ENCODE data around the gene HSPA12A. TPM values are rescaled to one million over a fixed set of nuclear protein-coding genes. Genes with fewer than 3 reads are reported as not detected.
"Not testable (repeated sequence)": the region's sequence is repeated elsewhere in the genome, so short reads cannot be mapped to it uniquely, and the experiment has no call there.

The HSPA12A gene
- total RNA-seq, 2 donors from 2014 or later = 10.1 to 11.5 TPM

DNA sequence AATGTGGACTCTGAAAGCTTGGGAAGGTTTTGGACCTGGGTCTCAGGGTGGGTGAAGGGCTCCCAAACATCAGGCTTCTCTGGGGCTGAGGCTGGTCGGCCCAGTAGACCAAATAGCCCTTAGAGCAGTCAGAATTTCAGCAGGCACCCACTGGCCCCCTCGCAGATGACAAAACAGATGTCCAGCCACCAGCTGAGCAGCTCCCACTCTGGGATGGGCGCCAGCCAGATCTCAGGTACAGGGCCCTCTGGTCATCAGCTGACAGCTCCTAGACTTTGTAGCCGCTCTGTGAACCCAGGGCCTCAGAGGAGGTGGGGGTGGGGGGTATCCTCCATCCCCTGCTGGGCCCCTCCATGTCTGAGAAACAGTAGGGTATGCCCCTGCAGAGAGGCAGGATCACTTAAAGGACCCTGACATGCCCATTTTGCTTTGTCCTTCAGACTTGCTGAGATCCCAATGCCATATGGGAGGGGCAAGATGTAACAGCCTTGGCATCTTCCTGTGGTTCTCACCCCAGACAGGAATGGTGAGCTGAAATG is 26.5 kb downstream of the HSPA12A start:
- H3K36me3 ChIP-seq = no peaks in the 10 kb centered on the region
- peaks cover 0 to 14% of the 10 kb centered on the region in 2 donors for H3K4me1 ChIP-seq
- H3K9me3 ChIP-seq = no peaks in the 10 kb centered on the region
- H3K27me3 ChIP-seq = no peaks in the 10 kb centered on the region
- TF ChIP-seq, protein P1, sequence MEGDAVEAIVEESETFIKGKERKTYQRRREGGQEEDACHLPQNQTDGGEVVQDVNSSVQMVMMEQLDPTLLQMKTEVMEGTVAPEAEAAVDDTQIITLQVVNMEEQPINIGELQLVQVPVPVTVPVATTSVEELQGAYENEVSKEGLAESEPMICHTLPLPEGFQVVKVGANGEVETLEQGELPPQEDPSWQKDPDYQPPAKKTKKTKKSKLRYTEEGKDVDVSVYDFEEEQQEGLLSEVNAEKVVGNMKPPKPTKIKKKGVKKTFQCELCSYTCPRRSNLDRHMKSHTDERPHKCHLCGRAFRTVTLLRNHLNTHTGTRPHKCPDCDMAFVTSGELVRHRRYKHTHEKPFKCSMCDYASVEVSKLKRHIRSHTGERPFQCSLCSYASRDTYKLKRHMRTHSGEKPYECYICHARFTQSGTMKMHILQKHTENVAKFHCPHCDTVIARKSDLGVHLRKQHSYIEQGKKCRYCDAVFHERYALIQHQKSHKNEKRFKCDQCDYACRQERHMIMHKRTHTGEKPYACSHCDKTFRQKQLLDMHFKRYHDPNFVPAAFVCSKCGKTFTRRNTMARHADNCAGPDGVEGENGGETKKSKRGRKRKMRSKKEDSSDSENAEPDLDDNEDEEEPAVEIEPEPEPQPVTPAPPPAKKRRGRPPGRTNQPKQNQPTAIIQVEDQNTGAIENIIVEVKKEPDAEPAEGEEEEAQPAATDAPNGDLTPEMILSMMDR (IDR thresholded peaks at IDR 0.05) = no peak
- H3K4me3 ChIP-seq = no peak overlapping the region
- no peak overlapping the region for H3K27ac ChIP-seq
- DNase-seq (ENCODE audit: low spot score) = no peak

DNA sequence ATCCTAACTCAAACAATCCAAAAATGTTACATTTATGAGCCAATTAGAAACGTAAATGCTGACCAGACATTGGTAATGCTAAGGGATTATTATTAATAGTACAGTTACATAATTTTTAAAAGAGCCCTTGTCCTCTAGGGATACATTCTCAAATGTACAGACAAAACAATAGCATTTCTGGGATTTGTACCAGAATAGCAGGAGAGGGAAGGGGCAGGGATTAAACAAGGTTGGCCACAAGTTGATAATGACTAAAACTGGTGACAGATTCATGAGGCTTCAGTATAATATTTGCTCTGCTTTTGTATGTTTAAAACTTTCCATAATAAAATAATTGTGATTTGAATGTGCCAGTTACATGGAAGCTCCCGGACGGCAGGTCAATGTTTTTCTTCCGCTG is 27.0 kb downstream of the HSPA12A start:
- Histone ChIP-seq H3K9me3 (no peaks in the 10 kb centered on the region), H3K4me3 (no peak overlapping the region), H3K27ac (no peak overlapping the region), H3K27me3 (no peaks in the 10 kb centered on the region), H3K36me3 (no peaks in the 10 kb centered on the region), H3K4me1 (peaks cover 0 to 14% of the 10 kb centered on the region in 2 donors)
- no peak for DNase-seq (ENCODE audit: low spot score)
- TF ChIP-seq, protein P1 (IDR thresholded peaks at IDR 0.05) = no peak

DNA sequence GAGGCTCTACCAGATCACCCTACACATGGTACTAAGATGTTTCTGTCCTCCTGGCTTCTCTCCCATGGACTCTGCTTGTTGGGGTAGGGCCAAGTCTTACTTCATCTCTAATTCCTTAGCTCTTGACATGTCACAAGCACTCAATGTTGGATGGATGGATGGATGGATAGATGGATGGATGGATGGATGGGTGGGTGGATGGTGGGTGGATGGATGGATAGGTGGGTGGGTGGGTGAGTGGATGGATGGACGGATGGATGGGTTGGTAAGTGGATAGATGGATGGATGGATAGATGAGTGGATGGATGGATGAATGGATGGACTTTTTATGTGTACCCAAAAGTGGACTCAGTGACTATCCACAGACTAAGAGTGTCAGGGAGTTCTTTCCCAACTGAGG is 28.5 kb downstream of the HSPA12A start:
- Histone ChIP-seq H3K4me1 (peaks cover 0 to 14% of the 10 kb centered on the region in 2 donors), H3K36me3 (no peaks in the 10 kb centered on the region), H3K4me3 (no peak overlapping the region), H3K9me3 (no peaks in the 10 kb centered on the region), H3K27me3 (no peaks in the 10 kb centered on the region), H3K27ac (no peak overlapping the region)
- no peak for DNase-seq (ENCODE audit: low spot score)
- TF ChIP-seq, protein P1 (IDR thresholded peaks at IDR 0.05) = no peak

GRCh38 chr10:116712989-116713543 is 29.3 kb downstream of the HSPA12A start:
- TF ChIP-seq, protein P1 (IDR thresholded peaks at IDR 0.05) = no peak
- Histone ChIP-seq H3K36me3 (no peaks in the 10 kb centered on the region), H3K27ac (no peak overlapping the region), H3K9me3 (no peaks in the 10 kb centered on the region), H3K27me3 (no peaks in the 10 kb centered on the region), H3K4me1 (peaks cover 0 to 18% of the 10 kb centered on the region in 2 donors), H3K4me3 (no peak overlapping the region)
- no peak for DNase-seq (ENCODE audit: low spot score)

DNA sequence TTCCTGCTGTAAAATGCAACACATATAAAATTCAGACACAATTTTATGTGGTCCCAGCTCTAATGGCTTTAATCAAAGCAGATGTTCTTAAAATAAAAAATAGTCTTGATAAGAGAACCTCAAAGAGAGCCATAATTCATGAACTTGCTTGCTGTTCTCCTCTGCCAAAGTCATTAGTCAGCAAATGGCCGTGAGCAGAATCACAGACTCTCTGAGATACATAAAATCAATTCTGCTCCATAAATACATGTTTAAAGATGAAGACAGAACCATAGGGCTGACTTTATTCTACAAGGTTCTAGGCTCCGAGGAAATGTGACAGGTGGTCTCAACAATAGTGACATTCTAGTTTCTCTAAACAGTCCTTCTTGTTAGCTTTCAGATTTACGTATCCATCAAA is 29.8 kb downstream of the HSPA12A start:
- H3K36me3 ChIP-seq = no peaks in the 10 kb centered on the region
- H3K4me1 ChIP-seq = peaks cover 0 to 23% of the 10 kb centered on the region in 2 donors
- no peaks in the 10 kb centered on the region for H3K9me3 ChIP-seq
- H3K4me3 ChIP-seq = no peak overlapping the region
- TF ChIP-seq, protein P1 (IDR thresholded peaks at IDR 0.05) = no peak
- no peak overlapping the region for H3K27ac ChIP-seq
- DNase-seq (ENCODE audit: low spot score) = no peak
- H3K27me3 ChIP-seq = no peaks in the 10 kb centered on the region

- DNase-seq (ENCODE audit: low spot score); H3K27ac ChIP-seq; H3K27me3 ChIP-seq; H3K36me3 ChIP-seq; H3K4me3 ChIP-seq; H3K9me3 ChIP-seq: not testable (repeated sequence)
- peaks cover 0 to 21% of the 10 kb centered on the region in 2 donors for H3K4me1 ChIP-seq
Observed at GRCh38 chr10:116711803-116712202, 30.6 kb downstream of the HSPA12A start.
